IMR-90 (cell line): ENCODE results near the gene KRT37. TPM values are rescaled to one million over a fixed set of nuclear protein-coding genes. Genes with fewer than 3 reads are reported as not detected.

ENCODE experiments used
- ATAC-seq: fragments of 200-7000 bp; cut with Tn5 transposase; 2 replicates; pipeline ENCODE4 v1.9.1; 2020; ENCODE audit warnings: low read depth, mild to moderate bottlenecking, moderate library complexity
- BruUV-seq: library from RNA; stranded (reverse); fragments of 400-500 nt; replicated peaks from 2 replicates; lab custom pipeline; 2021; lab: Mats Ljungman, UMichigan
- CTCF ChIA-PET: fragments of 300-600 bp; formaldehyde crosslinking; extraction: SDS; loops from one replicate; lab custom pipeline; 2021; ENCODE audit warnings: antibody characterized with exemption; lab: Yijun Ruan, JAX
- POLR2A ChIA-PET: fragments of 300-600 bp; sonication (Branson Sonifier 250); formaldehyde crosslinking; loops from one replicate; lab custom pipeline; 2022; ENCODE audit warnings: antibody characterized with exemption; ENCODE audit not compliant: unreplicated experiment; lab: Charles Lee
- DNase-seq: peaks from one replicate; pipeline ENCODE4 v3.0.0; 2013
- H2AFZ ChIP-seq: replicated peaks from 2 replicates; pipeline ENCODE3; 2013; ENCODE audit warnings: low read length, mild to moderate bottlenecking; ENCODE audit not compliant: poor library complexity
- H2AK5ac ChIP-seq: 2 replicates; pipeline ENCODE4 v1.6.1; 2013; ENCODE audit warnings: low read depth, low read length, inconsistent platforms
- H2AK9ac ChIP-seq: replicated peaks from 2 replicates; pipeline ENCODE3; 2013; ENCODE audit warnings: mild to moderate bottlenecking, low read depth, low read length, moderate library complexity; ENCODE audit not compliant: poor library complexity
- H2BK120ac ChIP-seq: 2 replicates; pipeline ENCODE4 v1.6.1; 2013; ENCODE audit warnings: low read depth, low read length, inconsistent platforms
- H2BK15ac ChIP-seq: 3 replicates; pipeline ENCODE4 v1.6.1; 2013; ENCODE audit warnings: low read depth, low read length, inconsistent platforms
- H2BK20ac ChIP-seq: 2 replicates; pipeline ENCODE4 v1.6.1; 2013; ENCODE audit warnings: low read depth, mild to moderate bottlenecking, inconsistent platforms, low read length, moderate library complexity
- H2BK5ac ChIP-seq: 2 replicates; pipeline ENCODE4 v1.6.1; 2013; ENCODE audit warnings: mild to moderate bottlenecking, low read depth, low read length, inconsistent platforms; ENCODE audit not compliant: poor library complexity, severe bottlenecking
- H3K14ac ChIP-seq: replicated peaks from 2 replicates; pipeline ENCODE4 v1.6.1; 2013; ENCODE audit warnings: low read depth, low read length, inconsistent platforms
- H3K18ac ChIP-seq: 2 replicates; pipeline ENCODE4 v1.6.1; 2013; ENCODE audit warnings: low read depth, low read length, control low read depth
- H3K23ac ChIP-seq: 2 replicates; pipeline ENCODE4 v1.6.1; 2013; ENCODE audit warnings: low read depth, low read length, inconsistent platforms
- H3K27ac ChIP-seq: 2 replicates; pipeline ENCODE4 v1.5.1; 2013; ENCODE audit warnings: mild to moderate bottlenecking, control low read depth, low read length; ENCODE audit not compliant: insufficient read depth
- H3K27me3 ChIP-seq: 2 replicates; pipeline ENCODE4 v1.6.1; 2013; ENCODE audit warnings: low read length; ENCODE audit not compliant: control insufficient read depth, insufficient read depth
- H3K36me3 ChIP-seq: 2 replicates; pipeline ENCODE4 v1.6.1; 2013; ENCODE audit warnings: low read length, mixed read lengths; ENCODE audit not compliant: control insufficient read depth, insufficient read depth
- H3K4ac ChIP-seq: 2 replicates; pipeline ENCODE4 v1.6.1; 2013; ENCODE audit warnings: low read depth, low read length, inconsistent platforms
- H3K4me1 ChIP-seq: 2 replicates; pipeline ENCODE4 v1.6.1; 2013; ENCODE audit warnings: low read length, mixed read lengths; ENCODE audit not compliant: control insufficient read depth, insufficient read depth
- H3K4me2 ChIP-seq: 2 replicates; pipeline ENCODE4 v1.6.1; 2013; ENCODE audit warnings: low read depth, mild to moderate bottlenecking, control low read depth, low read length, moderate library complexity
- H3K4me3 ChIP-seq: 2 replicates; pipeline ENCODE4 v1.5.1; 2013; ENCODE audit warnings: low read depth, mild to moderate bottlenecking, control low read depth, low read length, moderate library complexity; ENCODE audit not compliant: insufficient read depth
- H3K56ac ChIP-seq: 2 replicates; pipeline ENCODE4 v1.6.1; 2013; ENCODE audit warnings: low read length, inconsistent platforms; ENCODE audit not compliant: insufficient read depth; ENCODE audit errors: extremely low read depth
- H3K79me1 ChIP-seq, 2 experiments: 2 replicates each; pipeline ENCODE4 v1.6.1; 2013; ENCODE audit warnings: low read length in 2 of 2, inconsistent platforms in 1 of 2, low read depth in 1 of 2
- H3K9ac ChIP-seq: 2 replicates; pipeline ENCODE4 v1.6.1; 2013; ENCODE audit warnings: low read depth, low read length, control low read depth
- H3K9me1 ChIP-seq: 2 replicates; pipeline ENCODE4 v1.6.1; 2013; ENCODE audit warnings: low read length, inconsistent platforms; ENCODE audit not compliant: insufficient read depth
- H3K9me3 ChIP-seq: 2 replicates; pipeline ENCODE4 v1.6.1; 2013; ENCODE audit warnings: low read length; ENCODE audit not compliant: control insufficient read depth, insufficient read depth
- H4K20me1 ChIP-seq: 2 replicates; pipeline ENCODE4 v1.6.1; 2013; ENCODE audit warnings: low read length, inconsistent platforms; ENCODE audit not compliant: insufficient read depth
- H4K5ac ChIP-seq: 2 replicates; pipeline ENCODE4 v1.6.1; 2013; ENCODE audit warnings: mild to moderate bottlenecking, low read depth, low read length, control low read depth
- H4K8ac ChIP-seq, 2 experiments: 2 replicates each; pipeline ENCODE4 v1.6.1; 2013; ENCODE audit warnings: low read depth in 2 of 2, low read length in 2 of 2, control low read depth in 1 of 2, inconsistent platforms in 1 of 2
- H4K91ac ChIP-seq: 2 replicates; pipeline ENCODE4 v1.6.1; 2013; ENCODE audit warnings: low read depth, low read length, inconsistent platforms; ENCODE audit not compliant: insufficient read depth
- BHLHE40 ChIP-seq: fragments of 150-350 bp; IDR thresholded peaks from 2 replicates; pipeline ENCODE4 v1.6.1; 2016; ENCODE audit warnings: mild to moderate bottlenecking, low read depth, low read length
- ELK1 ChIP-seq: fragments of 150-350 bp; IDR thresholded peaks from 2 replicates; pipeline ENCODE4 v1.6.1; 2016; ENCODE audit warnings: low read depth, mild to moderate bottlenecking, low read length, moderate library complexity, borderline replicate concordance
- FOS ChIP-seq: fragments of 150-350 bp; IDR thresholded peaks from 2 replicates; pipeline ENCODE4 v1.6.1; 2016; ENCODE audit warnings: low read depth, low read length
- MAFK ChIP-seq: IDR thresholded peaks from 2 replicates; pipeline ENCODE4 v1.6.1; 2012; ENCODE audit warnings: low read depth, low read length, improper control_type of control experiment
- MAZ ChIP-seq: IDR thresholded peaks from 2 replicates; pipeline ENCODE4 v1.6.1; 2012; ENCODE audit warnings: low read depth, mild to moderate bottlenecking, low read length, improper control_type of control experiment, moderate library complexity, borderline replicate concordance
- MXI1 ChIP-seq: IDR thresholded peaks from 2 replicates; pipeline ENCODE4 v1.6.1; 2012; ENCODE audit warnings: low read depth, mild to moderate bottlenecking, low read length, moderate library complexity, borderline replicate concordance
- NFE2L2 ChIP-seq: fragments of 150-350 bp; IDR thresholded peaks from 2 replicates; pipeline ENCODE4 v1.6.1; 2016; ENCODE audit warnings: low read depth, mild to moderate bottlenecking, low read length
- RCOR1 ChIP-seq: IDR thresholded peaks from 2 replicates; pipeline ENCODE4 v1.6.1; 2012; ENCODE audit warnings: mild to moderate bottlenecking, low read length, improper control_type of control experiment; ENCODE audit not compliant: insufficient replicate concordance
- RFX5 ChIP-seq: IDR thresholded peaks from 2 replicates; pipeline ENCODE4 v1.8.0; 2012; ENCODE audit warnings: low read depth, mild to moderate bottlenecking, low read length, moderate library complexity
- SMC3 ChIP-seq: fragments of 150-350 bp; IDR thresholded peaks from 2 replicates; pipeline ENCODE4 v1.6.1; 2016; ENCODE audit warnings: low read depth, mild to moderate bottlenecking, antibody characterized with exemption, low read length, moderate library complexity
- WGBS, 2 experiments: methylation state at CpG; one replicate each; pipeline versions ENCODE4 v1.1.5 to v1.1.7; 2013; ENCODE audit warnings: missing lambda C conversion rate in 2 of 2; ENCODE audit not compliant: insufficient read length in 1 of 2; ENCODE audit errors: extremely low coverage in 2 of 2; 5-methylcytosine and 5-hydroxymethylcytosine counted together
- dilution Hi-C: fragments of 300-500 bp; cut with HindIII; formaldehyde crosslinking; loops from one replicate; pipeline ENCODE4 v1.14.3; 2018; ENCODE audit warnings: low sequenced_read_pairs; ENCODE audit not compliant: unreplicated experiment
- in situ Hi-C: fragments of 300-500 bp; cut with MboI; formaldehyde crosslinking; loops from 3 replicates; pipeline ENCODE4 v1.14.3; 2019; ENCODE audit warnings: low sequenced_read_pairs, inconsistent platforms, mixed read lengths
- intact Hi-C: fragments of 100-400 bp; cut with micrococcal nuclease; formaldehyde crosslinking; loops from 2 replicates; pipeline ENCODE4 v1.10.0; 2022
- polyA plus RNA-seq, 3 experiments: library from polyadenylated mRNA; depleted of rRNA; stranded (reverse); fragments of >200 nt; gene quantifications; 2 replicates each; pipeline ENCODE4 v1.2.3, GENCODE V29; 2012; ENCODE audit warnings: low replicate concordance in 1 of 3
- total RNA-seq: library from RNA; depleted of rRNA; stranded (reverse); fragments of >200 nt; gene quantifications from 2 replicates; pipeline ENCODE4 v1.2.3, GENCODE V29; 2012

The KRT37 gene
- total and polyA plus RNA-seq, 2 of the 4 experiments (the other 2 are of a cell fraction): not detected

- H3K4me3 ChIP-seq: no peak overlapping the region
- no peak overlapping the region for H2BK20ac ChIP-seq
- dilution Hi-C loops (no loop called here), in situ Hi-C loops (no loop called here), intact Hi-C loops (no loop called here)
- 0 out of 2 replicates have a peak overlapping the region, but pooled peaks have one; percentile 39 for H3K14ac ChIP-seq
- CTCF ChIA-PET: no interaction called here
- H4K8ac ChIP-seq: 0 out of 4 replicates have a peak overlapping the region, but pooled peaks of 1 of the 2 experiments have one; percentile 19
- POLR2A ChIA-PET: no interaction called here
- no peaks in the 10 kb centered on the region; the same call in 1 of the 2 replicates for H4K20me1 ChIP-seq
- BruUV-seq: no TSS peak
- H2AK5ac ChIP-seq: no peak overlapping the region; the same call in 1 of the 2 replicates
- ATAC-seq: peak; percentile 85
- H3K9me1 ChIP-seq: no peaks in the 10 kb centered on the region
- H3K4me1 ChIP-seq: peaks cover 8% of the 10 kb centered on the region
- DNase-seq: peak; percentile 91
- no peak overlapping the region for H2BK120ac ChIP-seq
- H3K9ac ChIP-seq: no peak overlapping the region
- no peak overlapping the region for H3K23ac ChIP-seq
- peaks cover 25% of the 10 kb centered on the region for H3K27me3 ChIP-seq
- no peak overlapping the region for H4K91ac ChIP-seq
- no peaks in the 10 kb centered on the region for H3K36me3 ChIP-seq
- peaks cover 10% of the 10 kb centered on the region for H3K9me3 ChIP-seq
- no peaks in the 10 kb centered on the region for H3K79me1 ChIP-seq
- no peak overlapping the region for H2BK5ac ChIP-seq
- peak overlapping the region; percentile 24; the same call in 1 of the 3 replicates for H2BK15ac ChIP-seq
- peak overlapping the region; percentile 45; the same call in 1 of the 2 replicates for H3K4ac ChIP-seq
- no peak overlapping the region for H3K18ac ChIP-seq
- peak overlapping the region; percentile 17 for H2AFZ ChIP-seq
- 0% methylated on average over 4 of the region's 6 CpGs; no CpG with 5 or more reads in 1 of the 2 experiments for WGBS, 2 experiments
- H3K4me2 ChIP-seq: no peak overlapping the region
- H2AK9ac ChIP-seq: peak overlapping the region; percentile 85
- no peak overlapping the region for H3K56ac ChIP-seq
- H4K5ac ChIP-seq: no peak overlapping the region
- H3K27ac ChIP-seq: no peak overlapping the region
- TF ChIP-seq RFX5 (no peak), MAZ (no peak), MXI1 (no peak), SMC3 (no peak), NFE2L2 (no peak), RCOR1 (no peak), FOS (peak; percentile 69), BHLHE40 (peak; percentile 59), ELK1 (no peak), MAFK (no peak)
Measured at GRCh38 chr17:41464682-41465081, 40.3 kb upstream of the KRT37 start.
